HG03280 (cell line): ENCODE results near the gene B3GALT5.

Experiments used
- ATAC-seq: cut with Tn5 transposase; IDR thresholded peaks from one replicate; pipeline ENCODE4 v1.9.1; 2021; ENCODE audit warnings: mild to moderate bottlenecking, moderate library complexity; ENCODE audit not compliant: unreplicated experiment

B3GALT5 gene

DNA sequence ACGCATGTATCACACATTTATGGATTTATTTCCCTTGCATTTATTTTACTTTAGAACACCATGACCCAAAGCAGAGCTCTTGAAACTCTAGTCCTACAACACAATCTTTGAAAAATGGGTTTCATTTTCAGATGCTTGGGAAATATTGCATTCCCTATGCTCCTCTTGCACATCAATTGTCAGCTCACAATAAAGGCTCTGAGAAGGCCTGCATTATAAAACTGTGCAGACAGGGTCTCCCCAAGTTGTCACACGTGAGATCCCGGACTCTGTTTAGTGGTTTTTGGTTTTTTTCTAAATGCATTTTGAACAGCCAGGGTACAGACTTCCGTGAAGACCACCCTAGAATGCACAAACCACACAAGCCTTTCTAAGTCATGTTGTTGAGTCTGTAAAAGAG lies 9.9 kb upstream of the B3GALT5 start:
- ATAC-seq: no peak

- ATAC-seq: no peak
Observed at GRCh38 chr21:39604951-39605350, 7.8 kb upstream of the B3GALT5 start.

- no peak for ATAC-seq
Observed at GRCh38 chr21:39610703-39611102, 2.0 kb upstream of the B3GALT5 start.

DNA sequence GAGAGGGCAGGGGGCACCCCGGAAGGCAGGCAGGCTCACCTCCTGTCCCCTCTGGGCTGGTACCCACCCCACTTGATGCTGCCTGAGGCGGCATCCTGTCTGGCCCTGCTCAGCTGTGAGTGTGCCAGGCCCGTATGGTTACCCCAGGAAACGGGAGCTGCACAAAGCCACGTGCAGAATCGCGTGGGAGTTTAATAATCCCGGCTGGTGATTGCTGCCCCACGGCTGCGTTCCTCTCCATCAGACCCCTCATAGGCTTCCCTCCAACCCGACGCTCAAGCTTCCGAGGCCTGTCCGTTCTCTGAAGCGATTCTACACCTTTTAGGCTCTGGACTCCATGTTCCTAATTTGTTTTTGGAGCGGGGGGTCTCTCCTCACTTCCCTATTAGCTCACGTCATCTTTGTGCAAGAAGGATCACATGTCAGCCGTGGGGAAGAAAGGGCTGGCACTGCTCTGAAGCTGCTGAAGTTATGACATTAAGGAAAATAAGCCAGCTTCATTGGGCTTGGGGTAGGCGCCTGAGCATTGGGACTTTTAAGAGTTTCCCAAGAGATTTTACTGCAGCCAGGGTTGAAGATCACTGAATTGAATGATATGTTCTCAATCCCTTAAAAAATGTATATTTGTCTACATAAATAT lies 1.1 kb upstream of the B3GALT5 start:
- ATAC-seq: no peak

- ATAC-seq: no peak
Observed at GRCh38 chr21:39613041-39613934, 548 bp downstream of the B3GALT5 start.

DNA sequence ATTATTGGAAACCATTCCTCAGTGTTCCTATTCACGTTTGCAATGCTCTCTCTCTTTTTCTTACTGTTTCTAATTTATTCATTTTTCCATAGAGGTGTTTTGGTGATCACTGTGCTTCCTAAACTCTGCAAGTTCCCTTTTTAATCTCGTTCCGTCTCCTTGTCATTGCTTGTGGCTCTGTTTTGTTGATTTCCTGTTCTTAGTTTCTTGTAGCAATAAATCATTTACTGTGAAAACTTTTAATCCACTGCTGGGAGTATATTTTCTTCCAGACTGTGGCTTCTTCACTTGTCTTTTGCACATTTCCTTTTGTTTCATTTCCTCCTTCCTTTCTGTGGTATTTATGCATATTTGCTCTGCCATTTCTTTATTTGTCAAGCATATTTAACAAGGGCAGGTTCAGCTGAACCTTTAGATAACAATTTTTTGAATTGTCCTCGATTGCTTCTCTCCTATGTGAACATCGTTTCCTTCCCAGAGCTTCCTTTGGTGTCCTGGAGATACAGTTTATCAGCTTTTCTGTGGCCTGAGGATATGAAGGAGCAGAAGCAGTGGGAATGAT lies 3.6 kb downstream of the B3GALT5 start:
- no peak for ATAC-seq

DNA sequence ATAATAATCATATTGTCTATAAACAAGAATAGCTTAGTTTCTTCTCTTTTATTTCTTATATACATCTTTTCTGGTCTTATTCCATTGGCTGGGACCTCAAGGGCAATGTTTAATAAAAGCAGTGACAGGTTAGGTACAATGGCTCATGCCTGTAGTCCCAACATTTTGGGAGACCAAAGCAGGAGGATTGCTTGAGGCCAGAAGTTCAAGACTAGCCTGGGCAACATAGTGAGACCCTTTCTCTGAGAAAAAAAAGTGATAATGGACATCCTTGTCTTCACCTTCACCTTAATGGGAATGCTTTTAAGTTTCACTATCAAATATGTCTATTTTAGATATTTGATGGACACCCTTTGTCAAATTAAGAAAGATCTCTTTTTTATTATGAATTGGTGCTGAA lies 8.1 kb downstream of the B3GALT5 start:
- no peak for ATAC-seq

GRCh38 chr21:39625211-39625895 lies 12.6 kb downstream of the B3GALT5 start:
- no peak for ATAC-seq

GRCh38 chr21:39628385-39628784 lies 15.6 kb downstream of the B3GALT5 start:
- no peak for ATAC-seq

GRCh38 chr21:39630191-39630591 lies 17.5 kb downstream of the B3GALT5 start:
- ATAC-seq: no peak

DNA sequence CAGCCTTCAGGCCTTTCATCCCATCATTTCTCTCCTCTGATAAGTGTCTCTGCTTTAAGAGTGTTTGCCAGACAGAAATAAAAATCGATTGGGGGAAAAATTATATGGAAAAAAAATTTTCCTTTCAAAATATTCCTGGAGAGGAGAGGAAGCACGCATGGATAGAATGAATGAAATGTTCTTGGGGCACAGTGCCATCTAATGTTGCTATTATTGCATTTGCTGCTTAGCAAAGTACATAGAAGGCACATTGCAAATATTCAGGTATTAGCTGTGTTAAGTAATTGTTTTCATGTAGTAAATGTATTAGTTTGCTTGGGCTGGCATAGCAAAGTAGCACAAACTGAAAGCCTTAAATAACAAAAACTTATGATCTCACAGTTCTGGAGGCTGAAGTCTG lies 18.1 kb downstream of the B3GALT5 start:
- no peak for ATAC-seq

DNA sequence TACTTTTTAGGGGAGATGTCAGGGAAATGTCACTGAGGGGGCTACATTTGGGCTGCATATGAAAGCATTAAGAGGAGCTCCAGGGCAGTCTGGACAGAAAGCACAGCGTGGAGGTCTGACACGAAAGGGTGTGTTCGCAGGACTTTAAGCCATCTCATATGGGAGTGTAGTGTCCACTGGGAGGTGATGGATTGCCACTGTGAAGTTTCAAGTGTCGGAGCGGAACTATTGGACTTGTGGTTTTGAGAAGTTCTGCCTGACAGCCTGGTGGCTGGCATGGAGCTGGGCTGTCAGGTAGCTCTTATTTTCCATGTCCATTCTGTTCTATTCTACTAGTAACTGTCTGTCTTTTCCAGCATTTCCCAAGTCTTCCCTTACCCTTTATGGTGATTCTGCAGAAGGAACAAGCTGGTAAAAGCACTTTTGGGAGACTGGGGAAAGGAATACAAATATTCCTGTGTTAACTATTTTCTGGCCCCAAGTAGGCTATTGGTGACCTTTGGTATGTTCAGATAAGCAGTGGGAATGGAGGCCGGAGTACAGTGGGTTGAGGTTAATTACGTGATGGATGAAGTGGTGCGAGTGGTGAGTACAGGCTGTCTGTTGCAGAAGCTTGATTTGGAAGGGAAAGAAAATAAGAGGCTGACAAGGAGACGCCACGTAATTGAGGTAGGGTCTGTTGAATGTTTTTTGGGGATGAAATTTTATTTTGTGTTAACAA lies 19.3 kb downstream of the B3GALT5 start:
- no peak for ATAC-seq

DNA sequence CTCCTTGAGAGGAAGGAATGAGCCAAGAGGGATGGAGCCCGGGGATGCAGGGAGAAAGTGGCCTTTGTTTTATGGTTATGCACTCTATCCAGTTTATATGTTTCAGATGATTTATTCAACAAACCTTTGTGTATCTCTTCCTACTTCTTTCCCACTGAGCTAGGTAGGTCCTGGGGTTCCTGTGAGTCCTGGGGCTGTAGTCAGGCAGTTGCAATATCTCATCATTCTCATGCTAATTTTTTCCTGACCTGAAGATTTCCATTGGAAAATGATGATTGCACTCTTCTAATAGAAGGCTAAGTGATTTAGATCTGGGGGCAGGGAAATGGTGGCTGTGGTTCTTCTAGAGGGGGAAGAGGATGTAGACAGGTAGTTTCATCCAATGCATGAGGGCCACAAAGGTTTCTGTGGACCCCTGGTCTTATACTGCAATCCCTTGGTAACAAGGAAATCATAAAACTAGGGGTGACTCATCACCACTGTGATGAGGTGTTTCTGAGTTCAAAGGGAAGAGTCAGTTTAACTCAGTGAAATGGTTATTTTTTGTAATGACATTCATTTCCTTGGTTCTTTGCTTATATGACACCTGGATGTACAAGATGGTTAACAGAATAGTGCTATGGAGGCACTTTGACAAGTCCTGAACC lies 20.2 kb downstream of the B3GALT5 start:
- no peak for ATAC-seq

GRCh38 chr21:39633770-39634181 lies 21.0 kb downstream of the B3GALT5 start:
- no peak for ATAC-seq

DNA sequence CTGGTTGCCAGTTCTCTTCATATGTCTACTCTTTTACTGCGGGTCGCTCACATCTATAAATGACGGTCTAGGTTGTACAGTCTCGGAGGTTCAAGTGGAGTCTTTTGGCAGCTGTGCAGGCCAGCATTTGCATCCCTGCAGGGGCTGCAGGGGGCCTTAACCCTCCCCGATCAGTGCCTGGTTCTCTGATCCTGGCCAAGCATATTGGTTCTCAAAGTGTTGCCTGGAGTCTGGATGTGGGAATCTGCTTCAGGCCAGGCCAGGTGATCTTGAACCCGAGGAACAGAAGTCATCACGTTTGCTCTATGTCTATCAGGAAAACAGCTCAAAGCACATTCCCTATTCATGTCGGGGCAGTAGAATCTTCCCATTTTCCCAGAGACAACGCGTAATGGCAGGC lies 21.8 kb downstream of the B3GALT5 start:
- no peak for ATAC-seq

DNA sequence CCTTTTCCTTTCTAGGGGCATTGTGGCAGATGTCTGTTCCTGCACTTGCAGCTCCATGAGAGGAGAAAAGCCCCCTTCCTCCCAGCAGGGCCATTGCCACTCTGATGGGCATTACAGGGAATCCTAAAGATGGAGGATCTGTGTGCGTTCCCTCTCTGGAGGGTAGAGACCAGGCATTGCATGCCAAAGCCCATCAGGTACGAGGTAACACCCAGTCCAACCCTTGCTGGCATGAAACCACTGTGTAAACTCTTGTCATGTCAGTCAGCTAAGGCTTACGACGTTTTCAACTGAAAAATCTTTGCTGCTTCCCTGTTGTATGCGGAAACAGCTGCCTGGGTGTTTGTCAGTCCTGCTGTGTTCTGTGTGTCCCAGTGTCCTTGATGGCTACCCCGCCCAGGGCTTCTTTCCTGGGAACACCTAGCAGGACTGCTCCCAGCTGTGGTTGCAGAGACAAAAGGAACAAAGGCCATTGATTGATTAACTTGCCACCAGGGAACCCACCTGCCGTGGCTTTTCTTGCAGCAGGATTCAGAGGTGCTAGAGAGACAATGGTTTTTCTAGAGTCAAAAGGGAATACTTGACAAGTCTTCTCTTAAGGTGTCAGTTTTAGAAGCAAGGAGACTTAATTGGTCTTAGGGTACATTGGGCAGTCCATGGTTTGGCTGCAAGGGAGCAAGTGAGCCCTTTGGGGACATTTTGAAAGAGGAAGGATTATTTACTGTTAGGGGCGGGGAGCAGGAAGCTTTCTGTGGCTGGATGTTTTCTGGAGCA lies 24.6 kb downstream of the B3GALT5 start:
- no peak for ATAC-seq

GRCh38 chr21:39637971-39638240 lies 25.2 kb downstream of the B3GALT5 start:
- ATAC-seq: no peak

- ATAC-seq: no peak
Observed at GRCh38 chr21:39638281-39638680, 25.5 kb downstream of the B3GALT5 start.

GRCh38 chr21:39640754-39641153 lies 28.0 kb downstream of the B3GALT5 start:
- ATAC-seq: no peak
